Activated naive CD4-positive, alpha-beta T cell treated with anti-CD3 and anti-CD28 coated beads for 36 hours (primary cell): ENCODE data around the gene RIMKLB. TPM values are rescaled to one million over a fixed set of nuclear protein-coding genes. Genes with fewer than 3 reads are reported as not detected.

Source experiments
- CTCF ChIA-PET: fragments of 350-600 bp; sonication (Branson Sonifier 250); formaldehyde crosslinking; loops from one replicate; lab custom pipeline; 2021; ENCODE audit warnings: antibody characterized with exemption; lab: Charles Lee
- DNase-seq: peaks from one replicate; pipeline ENCODE4 v3.0.0-alpha.2; 2020
- H3K27ac Mint-ChIP-seq: one replicate; pipeline ENCODE4 v1.8.0; 2021; ENCODE audit warnings: mild to moderate bottlenecking, mixed read lengths
- H3K27me3 Mint-ChIP-seq: one replicate; pipeline ENCODE4 v1.8.0; 2021; ENCODE audit warnings: low read depth, mixed read lengths
- H3K36me3 Mint-ChIP-seq: one replicate; pipeline ENCODE4 v1.8.0; 2021; ENCODE audit warnings: low read depth, mixed read lengths
- H3K4me1 Mint-ChIP-seq: one replicate; pipeline ENCODE4 v1.8.0; 2021; ENCODE audit warnings: low read depth, mixed read lengths
- H3K4me3 Mint-ChIP-seq: one replicate; pipeline ENCODE4 v1.8.0; 2021; ENCODE audit warnings: mild to moderate bottlenecking, moderate library complexity, mixed read lengths
- H3K9me3 Mint-ChIP-seq: one replicate; pipeline ENCODE4 v1.8.0; 2021; ENCODE audit warnings: mixed read lengths
- intact Hi-C: fragments of 100-400 bp; cut with micrococcal nuclease; formaldehyde crosslinking; loops from one replicate; pipeline ENCODE4 v1.15.1; 2023
- total RNA-seq, 2 experiments: library from RNA; stranded (reverse); gene quantifications; one replicate each; pipeline ENCODE4 v1.2.3, GENCODE V29; 2021

The RIMKLB gene
- total RNA-seq, 2 experiments from 2014 or later: 5.2 to 5.5 TPM

DNA sequence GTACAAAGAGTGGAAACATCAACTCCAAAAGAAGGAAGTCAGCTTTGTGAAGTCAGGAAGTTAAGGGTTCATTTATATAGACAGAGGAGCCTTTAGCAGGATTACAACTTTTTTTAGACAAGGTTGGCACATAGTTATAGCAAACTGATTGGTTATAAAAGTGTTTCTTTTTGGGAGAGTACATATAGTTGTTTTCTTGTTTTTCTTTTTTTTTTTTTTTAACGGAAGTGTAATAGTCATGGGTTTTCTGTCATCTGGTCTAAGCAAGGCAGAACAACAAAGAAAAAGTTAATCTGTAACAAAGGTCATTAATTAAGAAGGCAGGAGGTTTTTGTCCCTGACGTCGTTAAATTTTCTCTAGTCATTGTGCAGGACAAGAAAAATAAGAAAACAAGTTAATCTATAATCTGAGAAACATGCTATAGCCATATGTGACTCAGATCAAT is 22.2 kb upstream of the RIMKLB start:
- Mint-ChIP-seq H3K27ac (no peak overlapping the region), H3K36me3 (no peaks in the 10 kb centered on the region), H3K9me3 (no peaks in the 10 kb centered on the region), H3K27me3 (no peaks in the 10 kb centered on the region), H3K4me3 (no peak overlapping the region), H3K4me1 (peaks cover 3% of the 10 kb centered on the region)
- DNase-seq: no peak
- CTCF ChIA-PET: interaction anchor here (0.5 to 2.6 kb wide), 3 partner anchors 185 to 1631 kb away, joined by 3 to 7 read pairs (median 4); no protein-coding TSS in a partner anchor
- intact Hi-C loops: no loop called here

DNA sequence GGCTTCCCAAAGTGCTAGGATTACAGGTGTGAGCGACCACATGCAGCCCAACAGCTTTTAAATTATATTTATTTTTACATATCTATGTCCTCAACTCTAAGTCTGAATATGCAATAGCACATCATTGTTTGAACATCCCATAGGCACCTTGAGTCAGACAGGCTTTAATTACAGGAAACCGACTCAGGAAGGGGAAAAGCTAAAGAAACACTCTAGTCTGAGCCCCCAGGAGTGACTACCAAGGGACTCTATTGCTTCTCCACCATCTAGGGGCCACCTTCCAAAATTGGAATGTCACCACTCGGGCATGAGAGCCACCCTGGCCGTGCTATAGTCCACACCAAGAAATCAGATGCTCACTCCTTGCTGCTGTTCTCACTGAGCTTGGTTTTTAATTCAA is 21.1 kb upstream of the RIMKLB start:
- CTCF ChIA-PET: interaction anchor here (0.8 to 2.6 kb wide), 5 partner anchors 68 to 372 kb away, joined by 3 to 9 read pairs (median 4); no protein-coding TSS in a partner anchor

GRCh38 chr12:8677362-8677761 is 20.4 kb upstream of the RIMKLB start:
- peaks cover 6% of the 10 kb centered on the region for H3K4me1 Mint-ChIP-seq
- H3K36me3 Mint-ChIP-seq: no peaks in the 10 kb centered on the region
- no peak overlapping the region for H3K4me3 Mint-ChIP-seq
- no peak overlapping the region for H3K27ac Mint-ChIP-seq
- no peaks in the 10 kb centered on the region for H3K9me3 Mint-ChIP-seq
- CTCF ChIA-PET: interaction anchor here (0.7 to 2.6 kb wide), 5 partner anchors 21 to 372 kb away, joined by 3 to 9 read pairs (median 4); no protein-coding TSS in a partner anchor
- intact Hi-C loops: no loop called here
- H3K27me3 Mint-ChIP-seq: no peaks in the 10 kb centered on the region
- DNase-seq: no peak

More for the DNA sequence above, 21.1 kb upstream of the RIMKLB start:
- H3K4me1 Mint-ChIP-seq: peaks cover 3% of the 10 kb centered on the region
- no peaks in the 10 kb centered on the region for H3K9me3 Mint-ChIP-seq
- H3K36me3 Mint-ChIP-seq: no peaks in the 10 kb centered on the region
- DNase-seq: no peak
- intact Hi-C loops: no loop called here
- H3K4me3 Mint-ChIP-seq: no peak overlapping the region
- no peak overlapping the region for H3K27ac Mint-ChIP-seq
- no peaks in the 10 kb centered on the region for H3K27me3 Mint-ChIP-seq

DNA sequence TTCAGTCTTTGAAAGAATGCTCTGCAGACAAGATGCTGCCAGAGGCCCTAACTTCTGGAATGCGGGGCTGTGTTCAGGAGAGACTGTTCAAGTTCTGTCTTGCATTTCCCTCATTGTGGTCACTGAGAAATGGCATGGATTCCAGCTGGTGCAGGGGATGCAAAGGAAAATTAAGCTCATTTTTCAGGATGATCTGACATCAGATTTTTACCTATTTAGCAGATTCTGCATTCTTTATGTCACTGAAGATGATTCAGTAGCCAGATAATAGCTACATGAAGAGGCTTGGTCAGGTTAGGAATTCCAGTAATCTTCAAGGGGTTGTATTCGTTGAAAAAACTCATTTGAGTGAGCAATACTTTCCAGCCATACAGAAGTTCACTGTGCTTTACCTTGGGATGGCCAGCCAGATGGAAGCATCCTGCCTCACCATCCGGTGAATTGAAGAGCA is 19.1 kb upstream of the RIMKLB start:
- no peak overlapping the region for H3K4me3 Mint-ChIP-seq
- H3K27ac Mint-ChIP-seq: no peak overlapping the region
- no peak for DNase-seq
- intact Hi-C loops: no loop called here
- no peaks in the 10 kb centered on the region for H3K27me3 Mint-ChIP-seq
- H3K4me1 Mint-ChIP-seq: peaks cover 6% of the 10 kb centered on the region
- no peaks in the 10 kb centered on the region for H3K9me3 Mint-ChIP-seq
- CTCF ChIA-PET: interaction anchor here (0.6 to 1.9 kb wide), 6 partner anchors 9 to 373 kb away, joined by 3 to 10 read pairs (median 3); no protein-coding TSS in a partner anchor
- H3K36me3 Mint-ChIP-seq: no peaks in the 10 kb centered on the region

DNA sequence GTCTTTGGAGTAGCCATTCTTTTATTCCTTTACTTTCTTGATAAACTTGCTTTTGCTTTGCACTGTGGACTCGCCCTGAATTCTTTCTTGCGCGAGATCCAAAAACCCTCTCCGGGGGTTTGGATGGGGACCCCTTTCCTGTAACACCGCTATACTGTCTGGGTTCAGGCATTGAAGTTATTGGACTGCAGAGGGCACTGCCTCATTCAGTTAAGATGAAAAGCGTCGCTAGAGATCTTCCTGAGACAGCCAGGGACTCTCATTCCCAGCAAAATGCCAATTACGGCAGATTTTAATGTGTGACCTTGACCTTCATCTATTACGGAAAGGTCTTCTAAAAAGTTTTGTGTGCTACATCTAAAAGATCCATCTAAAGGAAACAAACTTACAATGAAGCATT is 17.3 kb upstream of the RIMKLB start:
- intact Hi-C loops: no loop called here
- CTCF ChIA-PET: interaction anchor here (0.8 to 1.8 kb wide), 5 partner anchors 136 to 369 kb away, joined by 3 to 18 read pairs (median 14); no protein-coding TSS in a partner anchor
- no peak overlapping the region for H3K27ac Mint-ChIP-seq
- H3K27me3 Mint-ChIP-seq: no peaks in the 10 kb centered on the region
- H3K4me3 Mint-ChIP-seq: no peak overlapping the region
- no peaks in the 10 kb centered on the region for H3K36me3 Mint-ChIP-seq
- DNase-seq: no peak
- no peaks in the 10 kb centered on the region for H3K9me3 Mint-ChIP-seq
- peaks cover 4% of the 10 kb centered on the region for H3K4me1 Mint-ChIP-seq

- no peak overlapping the region for H3K4me3 Mint-ChIP-seq
- H3K27me3 Mint-ChIP-seq: no peaks in the 10 kb centered on the region
- intact Hi-C loops: no loop called here
- DNase-seq: no peak
- H3K9me3 Mint-ChIP-seq: no peaks in the 10 kb centered on the region
- peaks cover 4% of the 10 kb centered on the region for H3K4me1 Mint-ChIP-seq
- no peak overlapping the region for H3K27ac Mint-ChIP-seq
- CTCF ChIA-PET: interaction anchor here (0.6 to 1.8 kb wide), 21 partner anchors 12 to 477 kb away, joined by 3 to 18 read pairs (median 3); partner anchors contain the start of gene M6PR
- H3K36me3 Mint-ChIP-seq: no peaks in the 10 kb centered on the region
These were observed 16.5 kb upstream of the RIMKLB start for GRCh38 chr12:8681129-8681884.

DNA sequence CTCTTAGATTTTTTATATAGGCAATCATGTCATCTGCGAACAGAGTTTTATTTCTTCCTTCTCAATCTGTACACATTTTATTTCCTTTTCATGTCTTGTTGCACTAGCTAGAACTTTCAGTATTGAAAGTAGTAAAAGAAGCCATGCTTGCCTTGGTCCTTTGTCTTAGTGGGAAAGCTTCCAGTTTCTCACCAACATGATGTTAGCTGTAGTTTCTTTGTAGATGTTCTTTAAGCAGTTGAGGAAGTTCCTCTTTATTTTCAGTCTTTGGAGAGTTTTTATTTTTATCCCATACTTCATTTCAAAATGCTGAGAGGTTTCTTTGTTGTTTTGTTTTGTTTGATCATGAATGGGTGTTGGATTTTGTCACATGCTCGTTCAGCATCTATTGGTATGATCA is 12.7 kb upstream of the RIMKLB start:
- H3K4me3 Mint-ChIP-seq: no peak overlapping the region
- DNase-seq: no peak
- intact Hi-C loops: no loop called here
- no peaks in the 10 kb centered on the region for H3K36me3 Mint-ChIP-seq
- CTCF ChIA-PET: interaction anchor here (0.6 to 3.0 kb wide), 8 partner anchors 28 to 365 kb away, joined by 3 to 15 read pairs (median 4); no protein-coding TSS in a partner anchor
- no peak overlapping the region for H3K27ac Mint-ChIP-seq
- no peaks in the 10 kb centered on the region for H3K9me3 Mint-ChIP-seq
- peaks cover 4% of the 10 kb centered on the region for H3K4me1 Mint-ChIP-seq
- H3K27me3 Mint-ChIP-seq: no peaks in the 10 kb centered on the region

DNA sequence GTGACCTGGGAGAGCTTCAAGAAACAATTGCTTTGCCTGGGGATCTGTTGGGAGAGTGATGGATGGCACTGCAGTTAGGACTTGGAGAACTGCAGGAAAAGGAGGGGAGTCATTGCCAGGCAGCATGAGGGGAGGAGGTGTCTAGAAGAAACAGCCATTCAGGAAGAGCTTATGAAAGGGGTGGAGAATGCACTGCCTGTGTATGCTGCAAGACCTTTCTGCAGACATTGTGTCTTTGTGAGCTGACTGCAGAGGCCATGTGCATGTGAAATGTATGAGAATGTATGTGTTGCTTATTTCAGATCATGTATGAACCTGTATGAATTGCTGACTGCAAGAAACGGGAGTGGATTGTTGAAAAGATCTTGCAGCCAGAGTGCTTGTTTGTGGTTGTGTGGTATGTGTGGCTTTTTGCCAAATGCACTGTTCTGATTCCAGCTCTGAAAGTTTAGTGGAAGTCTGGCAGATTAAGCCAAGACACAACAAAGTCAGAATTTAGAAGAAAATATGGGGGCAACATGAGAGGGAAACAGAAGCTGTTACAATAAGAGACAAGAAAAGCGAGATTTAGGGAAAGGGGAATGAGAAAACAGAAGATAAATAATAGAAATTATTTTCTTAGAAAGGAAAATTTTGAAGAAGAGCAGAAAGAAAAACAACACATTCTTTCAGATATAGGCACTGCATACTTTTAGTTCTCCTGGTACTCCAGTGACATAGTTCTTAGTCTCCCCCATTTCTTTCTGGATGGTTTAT is 9.8 kb upstream of the RIMKLB start:
- Mint-ChIP-seq H3K4me1 (peaks cover 6% of the 10 kb centered on the region), H3K27ac (no peak overlapping the region), H3K9me3 (no peaks in the 10 kb centered on the region), H3K4me3 (no peak overlapping the region), H3K36me3 (no peaks in the 10 kb centered on the region), H3K27me3 (no peaks in the 10 kb centered on the region)
- DNase-seq: no peak
- CTCF ChIA-PET: interaction anchor here (0.6 to 1.5 kb wide), 2 partner anchors 14 to 362 kb away, joined by 4 to 7 read pairs; no protein-coding TSS in a partner anchor
- intact Hi-C loops: no loop called here

DNA sequence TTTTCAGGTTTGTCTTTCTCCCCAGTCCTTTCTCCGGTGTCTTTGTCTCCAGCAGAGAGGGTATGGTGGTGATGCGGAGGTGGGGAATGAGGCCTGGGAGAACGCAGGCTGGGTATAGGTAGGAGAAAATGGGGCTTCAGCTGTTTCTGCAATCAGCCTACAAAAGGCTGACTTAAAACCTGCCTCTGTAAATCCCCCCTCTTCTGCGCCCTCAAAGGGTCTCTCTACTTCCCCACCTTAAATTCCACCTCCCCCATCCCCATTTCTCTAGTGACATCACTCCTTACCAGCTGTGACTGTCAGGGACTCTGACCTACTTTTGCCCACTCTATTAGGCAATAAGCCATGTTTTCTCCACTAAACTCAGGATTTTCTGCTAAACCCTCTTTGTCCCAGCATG is 8.1 kb upstream of the RIMKLB start:
- Mint-ChIP-seq H3K36me3 (no peaks in the 10 kb centered on the region), H3K4me3 (no peak overlapping the region), H3K4me1 (peaks cover 9% of the 10 kb centered on the region), H3K27ac (no peak overlapping the region), H3K27me3 (no peaks in the 10 kb centered on the region), H3K9me3 (no peaks in the 10 kb centered on the region)
- CTCF ChIA-PET: no interaction called here
- intact Hi-C loops: no loop called here
- DNase-seq: no peak

DNA sequence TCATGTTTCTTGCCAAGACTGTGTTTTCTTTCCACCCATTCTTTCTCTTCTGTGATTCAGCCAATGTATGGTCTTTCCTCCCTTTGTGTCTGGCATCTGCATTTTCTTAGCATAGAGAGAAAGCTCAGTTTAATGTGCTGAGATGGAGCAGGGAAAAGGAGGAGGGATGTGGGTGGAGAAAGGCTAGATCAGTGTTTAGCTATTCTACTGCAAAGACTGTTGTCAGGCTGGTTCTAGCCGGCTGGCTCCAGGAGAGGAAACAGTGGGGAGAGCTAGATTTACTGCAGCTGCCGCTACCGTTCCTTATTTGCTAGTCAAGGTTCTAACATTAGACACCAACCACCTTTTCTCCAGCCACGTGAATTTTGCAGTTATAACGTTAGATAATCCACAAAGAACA is 5.2 kb upstream of the RIMKLB start:
- Mint-ChIP-seq H3K4me3 (no peak overlapping the region), H3K27ac (no peak overlapping the region), H3K9me3 (no peaks in the 10 kb centered on the region), H3K36me3 (no peaks in the 10 kb centered on the region), H3K4me1 (peaks cover 12% of the 10 kb centered on the region), H3K27me3 (no peaks in the 10 kb centered on the region)
- CTCF ChIA-PET: interaction anchor here (1.0 to 1.1 kb wide), 3 partner anchors 11 to 346 kb away, joined by 3 to 5 read pairs (median 3); no protein-coding TSS in a partner anchor
- intact Hi-C loops: no loop called here
- peak; percentile 30 for DNase-seq

- Mint-ChIP-seq H3K27ac (no peak overlapping the region), H3K4me1 (peaks cover 21% of the 10 kb centered on the region), H3K9me3 (no peaks in the 10 kb centered on the region), H3K27me3 (no peaks in the 10 kb centered on the region), H3K36me3 (no peaks in the 10 kb centered on the region), H3K4me3 (no peak overlapping the region)
- CTCF ChIA-PET: interaction anchor here (0.6 to 0.7 kb wide), 2 partner anchors 13 to 103 kb away, joined by 3 read pairs; no protein-coding TSS in a partner anchor
- no peak for DNase-seq
- intact Hi-C loops: loop anchor here (5.0 kb wide), 1 partner anchor 197 kb away; no protein-coding TSS in a partner anchor
These were observed 2.7 kb upstream of the RIMKLB start for GRCh38 chr12:8695116-8695515.
